H7 (cell line): ENCODE results near the gene SIDT2. TPM values are rescaled to one million over a fixed set of nuclear protein-coding genes. Genes with fewer than 3 reads are reported as not detected.

Experiments
- DNase-seq: peaks from one replicate; pipeline ENCODE4 v3.0.0; 2012
- H3K27me3 ChIP-seq: 2 replicates; pipeline ENCODE4 v1.6.0; 2011; ENCODE audit warnings: mild to moderate bottlenecking, low read length; ENCODE audit not compliant: control insufficient read depth, insufficient read depth
- H3K36me3 ChIP-seq: replicated peaks from 2 replicates; pipeline ENCODE4 v1.5.1; 2011; ENCODE audit warnings: low read length; ENCODE audit not compliant: control insufficient read depth, insufficient read depth
- H3K4me3 ChIP-seq: 2 replicates; pipeline ENCODE4 v1.5.1; 2011; ENCODE audit warnings: low read depth, mild to moderate bottlenecking, control low read depth, low read length, moderate library complexity; ENCODE audit not compliant: insufficient read depth
- total RNA-seq: library from RNA; depleted of rRNA; stranded (reverse); fragments of >200 nt; shearing (Covaris generic); gene quantifications from 2 replicates; pipeline ENCODE4 v1.2.3, GENCODE V29; 2014

The SIDT2 gene
- total RNA-seq, 1 experiment from 2014 or later, result 10.3 TPM

- Histone ChIP-seq H3K27me3 (no peaks in the 10 kb centered on the region), H3K36me3 (peaks cover 1% of the 10 kb centered on the region), H3K4me3 (no peak overlapping the region)
- DNase-seq, result no peak
Observed at GRCh38 chr11:117191680-117192400, 13.3 kb downstream of the SIDT2 start.

DNA sequence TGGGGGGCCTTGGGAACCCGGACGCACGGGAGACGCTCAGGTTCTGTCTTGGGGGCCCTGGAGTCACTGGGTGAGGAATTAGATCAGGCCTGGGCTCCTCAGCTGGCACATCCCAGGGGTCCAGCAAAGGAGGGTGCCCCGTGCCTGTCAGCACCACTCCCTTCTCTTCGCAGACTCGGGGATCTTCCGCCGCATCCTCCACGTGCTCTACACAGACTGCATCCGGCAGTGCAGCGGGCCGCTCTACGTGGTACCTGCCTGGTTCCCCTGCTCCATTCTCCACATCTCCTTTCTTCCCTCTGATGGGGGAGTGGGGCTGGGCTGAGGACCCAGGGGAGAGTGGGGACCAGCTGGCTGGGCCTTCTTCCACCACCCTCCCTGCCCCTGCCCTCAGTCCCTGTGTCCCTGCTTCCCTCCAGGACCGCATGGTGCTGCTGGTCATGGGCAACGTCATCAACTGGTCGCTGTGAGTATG is 13.9 kb downstream of the SIDT2 start:
- Histone ChIP-seq H3K4me3 (no peak overlapping the region), H3K36me3 (peaks cover 1% of the 10 kb centered on the region), H3K27me3 (no peaks in the 10 kb centered on the region)
- DNase-seq, result peak; percentile 27

GRCh38 chr11:117193130-117194020 is 14.8 kb downstream of the SIDT2 start:
- peak; percentile 18 for DNase-seq
- H3K4me3 ChIP-seq, result no peak overlapping the region

DNA sequence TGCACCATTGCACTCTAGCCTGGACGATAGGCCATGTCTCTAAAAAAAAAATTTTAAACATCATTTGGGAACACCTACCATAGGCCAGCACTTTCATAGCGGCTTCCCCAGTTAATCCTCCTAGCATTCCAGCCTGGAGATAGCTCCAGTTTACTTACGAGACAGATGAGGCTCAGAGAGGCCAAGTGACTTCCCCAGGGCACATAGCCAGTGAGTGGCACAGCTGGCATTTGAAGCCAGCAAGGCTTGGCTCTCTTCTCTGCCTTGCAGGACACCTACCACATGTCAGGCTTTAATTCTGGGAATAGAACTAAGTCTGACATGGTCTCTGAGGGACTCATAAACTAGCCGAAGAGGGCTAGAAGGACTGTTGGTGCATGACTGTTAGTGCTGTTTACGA is 15.7 kb downstream of the SIDT2 start:
- no peak for DNase-seq
- Histone ChIP-seq H3K36me3 (peaks cover 1% of the 10 kb centered on the region; the same call in 1 of the 2 replicates), H3K4me3 (no peak overlapping the region), H3K27me3 (no peaks in the 10 kb centered on the region)

More at GRCh38 chr11:117193130-117194020, 14.8 kb downstream of the SIDT2 start:
- H3K36me3 ChIP-seq, result peaks cover 1% of the 10 kb centered on the region
- H3K27me3 ChIP-seq, result no peaks in the 10 kb centered on the region

GRCh38 chr11:117195258-117195657 is 16.7 kb downstream of the SIDT2 start:
- no peaks in the 10 kb centered on the region; the same call in 1 of the 2 replicates for H3K36me3 ChIP-seq
- H3K4me3 ChIP-seq, result no peak overlapping the region
- no peaks in the 10 kb centered on the region for H3K27me3 ChIP-seq
- DNase-seq, result no peak

GRCh38 chr11:117195761-117196160 is 17.2 kb downstream of the SIDT2 start:
- H3K36me3 ChIP-seq, result no peaks in the 10 kb centered on the region; the same call in 1 of the 2 replicates
- no peaks in the 10 kb centered on the region for H3K27me3 ChIP-seq
- H3K4me3 ChIP-seq, result no peak overlapping the region
- DNase-seq, result no peak

DNA sequence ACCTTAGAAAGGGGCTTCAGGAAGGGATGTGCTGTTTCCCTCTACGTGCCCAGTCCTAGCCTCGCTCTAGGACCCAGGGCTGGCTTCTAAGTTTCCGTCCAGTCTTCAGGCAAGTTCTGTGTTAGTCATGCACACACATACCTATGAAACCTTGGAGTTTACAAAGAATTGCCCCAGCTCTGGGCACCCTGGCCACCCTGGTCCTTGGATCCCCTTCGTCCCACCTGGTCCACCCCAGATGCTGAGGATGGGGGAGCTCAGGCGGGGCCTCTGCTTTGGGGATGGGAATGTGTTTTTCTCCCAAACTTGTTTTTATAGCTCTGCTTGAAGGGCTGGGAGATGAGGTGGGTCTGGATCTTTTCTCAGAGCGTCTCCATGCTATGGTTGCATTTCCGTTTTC is 18.5 kb downstream of the SIDT2 start:
- H3K4me3 ChIP-seq, result no peak overlapping the region
- H3K27me3 ChIP-seq, result no peaks in the 10 kb centered on the region
- no peak for DNase-seq
- no peaks in the 10 kb centered on the region; the same call in 1 of the 2 replicates for H3K36me3 ChIP-seq

GRCh38 chr11:117197516-117198456 is 19.2 kb downstream of the SIDT2 start:
- peak; percentile 94 for DNase-seq
- Histone ChIP-seq H3K4me3 (no peak overlapping the region), H3K27me3 (no peaks in the 10 kb centered on the region), H3K36me3 (peaks cover 2% of the 10 kb centered on the region)

DNA sequence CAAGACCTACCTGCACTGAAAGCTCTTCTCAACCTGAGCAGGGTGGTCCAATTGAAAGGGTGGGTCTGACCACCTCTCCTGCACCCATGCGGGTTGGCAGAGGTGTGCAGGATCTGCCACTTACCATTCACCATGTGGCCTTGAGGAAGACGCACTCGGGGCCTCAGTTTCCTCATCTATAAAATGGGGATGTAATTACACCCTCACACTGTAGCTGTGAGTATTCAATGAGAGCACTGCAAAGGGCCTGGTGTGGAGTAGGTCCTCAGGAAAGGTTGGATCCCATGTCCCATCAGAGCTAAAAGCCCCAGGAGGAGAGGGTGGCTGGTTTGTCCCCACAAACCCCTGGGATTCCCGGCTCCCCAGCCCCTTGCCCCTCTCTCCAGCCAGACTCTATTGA is 20.1 kb downstream of the SIDT2 start:
- Histone ChIP-seq H3K36me3 (peaks cover 2% of the 10 kb centered on the region), H3K4me3 (peak overlapping the region; percentile 51), H3K27me3 (no peaks in the 10 kb centered on the region)
- DNase-seq, result no peak

DNA sequence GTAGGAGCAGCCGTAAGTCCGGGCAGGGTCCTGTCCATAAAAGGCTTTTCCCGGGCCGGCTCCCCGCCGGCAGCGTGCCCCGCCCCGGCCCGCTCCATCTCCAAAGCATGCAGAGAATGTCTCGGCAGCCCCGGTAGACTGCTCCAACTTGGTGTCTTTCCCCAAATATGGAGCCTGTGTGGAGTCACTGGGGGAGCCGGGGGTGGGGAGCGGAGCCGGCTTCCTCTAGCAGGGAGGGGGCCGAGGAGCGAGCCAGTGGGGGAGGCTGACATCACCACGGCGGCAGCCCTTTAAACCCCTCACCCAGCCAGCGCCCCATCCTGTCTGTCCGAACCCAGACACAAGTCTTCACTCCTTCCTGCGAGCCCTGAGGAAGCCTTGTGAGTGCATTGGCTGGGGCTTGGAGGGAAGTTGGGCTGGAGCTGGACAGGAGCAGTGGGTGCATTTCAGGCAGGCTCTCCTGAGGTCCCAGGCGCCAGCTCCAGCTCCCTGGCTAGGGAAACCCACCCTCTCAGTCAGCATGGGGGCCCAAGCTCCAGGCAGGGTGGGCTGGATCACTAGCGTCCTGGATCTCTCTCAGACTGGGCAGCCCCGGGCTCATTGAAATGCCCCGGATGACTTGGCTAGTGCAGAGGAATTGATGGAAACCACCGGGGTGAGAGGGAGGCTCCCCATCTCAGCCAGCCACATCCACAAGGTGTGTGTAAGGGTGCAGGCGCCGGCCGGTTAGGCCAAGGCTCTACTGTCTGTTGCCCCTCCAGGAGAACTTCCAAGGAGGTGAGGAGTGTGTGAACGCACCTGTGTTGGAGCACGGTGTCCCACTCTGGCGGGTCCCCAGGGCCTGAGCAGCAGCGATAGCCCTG is 20.7 kb downstream of the SIDT2 start, which contains the start of gene TAGLN:
Gene TAGLN (plus strand): TSS at position 318 of the 863 bp plus-strand sequence. CDS start 3,644 bp downstream, outside the sequence.
- DNase-seq, result peak; percentile 94
- Histone ChIP-seq H3K36me3 (peaks cover 6% of the 10 kb centered on the region), H3K27me3 (no peaks in the 10 kb centered on the region), H3K4me3 (peak within 1 kb of the TSS; percentile 51)

DNA sequence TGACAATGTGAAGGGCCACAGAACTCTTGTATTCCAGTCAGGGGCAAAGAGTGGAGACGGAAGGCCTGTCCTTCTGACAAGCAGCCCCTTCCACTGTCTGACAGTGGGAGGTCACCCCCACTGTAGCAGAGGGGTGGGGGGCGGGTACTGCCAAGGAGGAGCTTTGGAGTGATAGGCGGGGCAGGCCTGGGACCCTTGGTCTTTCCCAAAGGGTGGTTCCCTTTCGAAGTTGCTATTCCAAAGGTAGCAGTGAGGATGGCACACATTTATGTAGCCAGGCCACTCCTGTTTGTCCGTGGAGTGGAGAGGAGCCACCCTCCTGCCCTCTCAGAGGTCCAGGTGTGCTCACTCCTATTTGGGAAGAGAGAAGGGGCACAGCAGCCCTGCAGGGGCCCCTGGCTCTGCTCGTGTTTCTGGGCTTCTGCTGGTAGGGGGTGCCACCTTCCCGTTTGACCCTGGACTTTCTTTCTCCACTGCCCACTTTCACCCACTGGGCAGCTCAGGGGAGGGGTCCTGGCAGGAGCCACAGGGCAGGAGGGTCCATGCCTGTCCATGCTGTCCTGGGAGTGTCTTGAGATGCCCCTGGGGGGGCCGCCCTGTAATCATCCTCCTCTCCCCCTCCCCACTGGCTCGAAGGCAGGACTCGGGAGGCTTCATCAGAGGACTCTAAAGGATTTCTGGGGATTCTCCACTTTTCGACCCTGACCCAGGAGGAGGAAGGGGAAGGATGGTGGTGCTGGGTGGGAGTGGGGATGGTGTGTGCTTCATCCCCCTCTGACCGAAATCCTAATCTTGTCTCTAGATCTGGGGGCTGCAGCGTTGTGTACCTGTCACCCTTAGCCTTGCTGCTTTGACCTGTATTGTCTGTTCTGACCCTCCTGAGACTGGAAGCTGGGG is 21.6 kb downstream of the SIDT2 start:
- Histone ChIP-seq H3K27me3 (no peaks in the 10 kb centered on the region), H3K4me3 (peak overlapping the region; percentile 51)
- DNase-seq, result peak; percentile 61

GRCh38 chr11:117200813-117201657 is 22.5 kb downstream of the SIDT2 start:
- no peaks in the 10 kb centered on the region for H3K27me3 ChIP-seq
- peaks cover 11% of the 10 kb centered on the region for H3K36me3 ChIP-seq
- DNase-seq, result peak; percentile 61
- peak overlapping the region; percentile 51 for H3K4me3 ChIP-seq

More for the DNA sequence above, 21.6 kb downstream of the SIDT2 start:
- H3K36me3 ChIP-seq, result peaks cover 8% of the 10 kb centered on the region
